GM21717 (cell line): ENCODE results near the gene EYS.

Experiments
- ATAC-seq: cut with Tn5 transposase; IDR thresholded peaks from one replicate; pipeline ENCODE4 v1.9.1; 2021; ENCODE audit warnings: mild to moderate bottlenecking, moderate library complexity; ENCODE audit not compliant: unreplicated experiment

The EYS gene

DNA sequence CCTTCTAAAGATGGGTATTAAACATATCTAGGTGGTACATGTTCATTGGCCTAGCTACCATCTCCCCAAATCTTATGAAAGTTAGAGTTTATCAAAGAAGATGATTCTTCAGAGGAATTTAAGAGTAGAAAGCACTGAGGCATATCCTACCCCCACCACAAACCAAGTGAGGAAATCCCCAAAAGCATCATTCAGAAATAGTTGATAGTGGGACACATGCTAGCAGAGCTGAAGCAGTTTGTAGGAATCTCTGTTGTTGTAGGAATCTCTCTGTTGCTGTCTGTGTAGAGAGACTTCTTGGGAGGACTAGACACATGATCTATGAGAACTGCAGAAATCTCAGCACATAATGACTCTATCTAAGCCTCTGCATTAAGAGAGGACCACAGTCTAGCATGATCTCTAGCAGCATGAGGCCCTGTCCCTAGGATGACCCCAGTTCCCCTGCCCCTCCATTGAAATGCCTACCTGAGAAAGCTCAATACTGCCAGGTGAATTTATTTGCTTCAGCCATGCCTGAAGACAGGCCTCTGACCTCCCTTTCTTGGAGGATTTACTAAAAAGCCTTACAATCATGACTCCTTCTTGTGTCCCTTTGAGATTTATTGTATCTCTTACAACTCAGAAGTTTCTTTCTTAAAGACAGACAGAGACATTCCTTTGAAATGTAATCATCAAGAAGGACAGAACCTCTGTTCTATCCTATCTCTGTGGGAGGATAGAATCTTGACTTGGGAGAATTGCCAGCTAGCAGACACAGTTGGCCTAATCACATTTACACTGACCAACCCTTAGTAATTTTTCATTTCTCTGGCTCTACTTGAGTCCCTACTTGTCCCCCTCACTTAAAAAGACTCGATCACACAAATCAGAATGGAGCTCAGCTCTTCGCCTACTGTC, 1489.1 kb downstream of the EYS start:
- no peak for ATAC-seq

- no peak for ATAC-seq
These were observed 1492.7 kb downstream of the EYS start for GRCh38 chr6:64214373-64214772.

DNA sequence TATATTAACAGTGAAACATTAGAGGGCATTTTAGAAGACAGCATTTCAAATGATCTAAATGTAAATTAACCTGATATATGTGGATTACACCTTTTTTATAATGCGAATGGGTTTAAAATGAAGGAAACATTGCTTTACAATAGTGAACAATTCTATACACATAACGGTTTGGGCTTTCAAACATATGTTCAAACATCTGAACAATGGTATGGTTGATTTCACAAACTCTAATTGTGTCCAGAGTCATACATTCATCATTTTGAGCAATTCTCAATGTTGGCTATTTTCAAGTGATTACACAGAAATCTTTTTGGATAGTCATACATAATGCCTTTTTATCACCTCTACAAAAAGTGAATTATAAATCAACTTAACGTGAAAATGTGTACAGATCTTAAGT, 1493.3 kb downstream of the EYS start:
- no peak for ATAC-seq

GRCh38 chr6:64197246-64197645, 1509.8 kb downstream of the EYS start:
- no peak for ATAC-seq

DNA sequence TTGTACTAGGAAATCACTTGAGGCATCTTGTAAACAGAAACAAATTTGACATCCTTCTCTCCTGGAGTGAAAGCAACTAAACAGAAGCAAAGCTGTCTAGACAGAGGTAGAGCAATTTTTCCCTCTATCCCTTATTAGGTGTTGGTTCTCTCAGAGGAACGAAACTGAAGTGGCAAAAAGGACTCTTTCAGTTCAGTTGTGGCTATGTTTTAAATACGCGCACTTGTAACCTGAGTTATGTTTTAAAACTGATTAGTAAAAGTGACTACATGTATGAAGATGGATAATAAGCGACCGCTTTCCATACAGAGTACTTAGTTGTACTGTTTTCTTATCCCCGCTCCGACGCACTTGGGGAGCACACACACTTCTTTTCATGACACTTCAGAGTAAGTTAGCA, 1520.4 kb downstream of the EYS start:
- no peak for ATAC-seq

- no peak for ATAC-seq
These were observed 1521.4 kb downstream of the EYS start for GRCh38 chr6:64185621-64186020.

GRCh38 chr6:64175296-64175695, 1531.7 kb downstream of the EYS start:
- ATAC-seq, result no peak

DNA sequence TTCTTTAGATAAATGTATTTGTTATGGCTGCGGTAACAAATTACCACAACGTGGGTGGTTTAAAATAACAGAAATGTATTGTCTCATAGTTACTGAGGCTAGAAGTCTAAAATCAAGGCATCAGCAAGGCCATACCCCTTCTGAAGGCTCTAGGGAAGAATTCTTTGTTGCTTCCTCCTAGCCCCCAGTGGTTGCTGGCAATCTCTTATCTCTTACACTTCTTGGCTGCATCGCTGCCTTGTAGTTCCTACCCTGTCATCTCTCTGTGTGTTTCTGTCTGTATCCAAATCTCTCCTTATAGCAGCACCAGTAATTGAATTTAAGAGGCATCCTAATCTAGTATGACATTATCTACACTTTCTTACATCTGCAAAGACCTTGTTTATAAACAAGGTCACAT, 1536.7 kb downstream of the EYS start:
- ATAC-seq, result no peak

DNA sequence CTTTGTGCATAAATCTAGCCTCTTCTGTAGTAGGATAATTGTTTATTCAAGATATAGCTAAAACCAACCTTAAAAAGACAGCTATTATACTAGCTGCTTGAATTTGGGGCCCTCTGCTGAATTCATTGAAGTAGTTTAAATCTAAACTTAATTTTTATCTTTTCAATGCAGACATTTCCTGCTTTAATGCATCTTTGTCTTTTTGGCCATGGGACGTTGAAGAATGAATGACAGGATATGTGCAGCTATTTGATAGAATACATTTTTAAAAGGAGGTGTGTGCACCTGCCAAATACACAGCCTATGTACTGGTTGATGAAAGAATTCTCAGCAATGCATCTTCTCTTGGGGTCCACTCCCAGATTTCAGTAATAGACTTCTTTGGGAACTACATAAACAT, 1546.5 kb downstream of the EYS start:
- no peak for ATAC-seq

GRCh38 chr6:64155063-64155462, 1552.0 kb downstream of the EYS start:
- ATAC-seq, result no peak

DNA sequence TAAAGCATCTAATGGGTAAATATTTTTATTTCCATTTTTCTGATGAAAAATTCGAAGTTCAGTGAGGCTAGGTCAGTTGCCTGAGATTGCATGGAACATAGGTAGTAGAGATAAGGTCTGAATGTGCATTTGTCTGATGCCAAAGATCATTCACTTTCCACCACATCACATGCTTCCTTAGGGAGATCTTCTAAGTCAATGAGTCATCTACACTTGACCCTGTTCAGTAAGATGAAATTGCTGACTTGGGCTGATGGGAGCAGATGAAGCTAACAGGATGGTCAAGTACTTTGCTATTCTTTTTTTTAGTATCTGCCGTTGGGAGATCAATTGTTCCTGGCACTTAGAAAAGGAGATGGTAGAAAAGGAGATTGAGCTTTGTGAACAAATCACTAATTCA, 1560.2 kb downstream of the EYS start:
- ATAC-seq, result no peak

DNA sequence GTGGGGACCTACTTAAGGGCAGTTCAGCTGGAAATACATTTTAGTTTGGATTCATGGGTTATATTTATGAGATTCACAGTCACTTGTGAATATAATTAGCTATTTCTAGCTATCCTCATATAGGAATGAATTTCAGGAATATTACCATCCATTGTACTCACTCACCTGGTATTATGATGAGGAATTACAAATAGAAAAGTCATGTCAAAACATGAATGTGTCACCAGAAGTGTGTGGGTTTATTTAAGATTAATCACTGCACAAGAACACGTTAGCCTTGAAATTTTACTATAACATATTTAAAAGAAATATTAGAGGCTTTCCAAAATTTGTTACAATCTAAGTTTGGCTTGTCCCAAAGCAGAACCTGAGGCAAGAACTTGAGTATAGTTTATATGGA, 1560.9 kb downstream of the EYS start:
- ATAC-seq, result no peak

GRCh38 chr6:64145658-64146057, 1561.4 kb downstream of the EYS start:
- ATAC-seq, result no peak

- ATAC-seq, result no peak
These were observed 1563.9 kb downstream of the EYS start for GRCh38 chr6:64143101-64143500.

- no peak for ATAC-seq
These were observed 1565.3 kb downstream of the EYS start for GRCh38 chr6:64141680-64142079.

GRCh38 chr6:64128301-64129024, 1578.6 kb downstream of the EYS start:
- ATAC-seq, result no peak

DNA sequence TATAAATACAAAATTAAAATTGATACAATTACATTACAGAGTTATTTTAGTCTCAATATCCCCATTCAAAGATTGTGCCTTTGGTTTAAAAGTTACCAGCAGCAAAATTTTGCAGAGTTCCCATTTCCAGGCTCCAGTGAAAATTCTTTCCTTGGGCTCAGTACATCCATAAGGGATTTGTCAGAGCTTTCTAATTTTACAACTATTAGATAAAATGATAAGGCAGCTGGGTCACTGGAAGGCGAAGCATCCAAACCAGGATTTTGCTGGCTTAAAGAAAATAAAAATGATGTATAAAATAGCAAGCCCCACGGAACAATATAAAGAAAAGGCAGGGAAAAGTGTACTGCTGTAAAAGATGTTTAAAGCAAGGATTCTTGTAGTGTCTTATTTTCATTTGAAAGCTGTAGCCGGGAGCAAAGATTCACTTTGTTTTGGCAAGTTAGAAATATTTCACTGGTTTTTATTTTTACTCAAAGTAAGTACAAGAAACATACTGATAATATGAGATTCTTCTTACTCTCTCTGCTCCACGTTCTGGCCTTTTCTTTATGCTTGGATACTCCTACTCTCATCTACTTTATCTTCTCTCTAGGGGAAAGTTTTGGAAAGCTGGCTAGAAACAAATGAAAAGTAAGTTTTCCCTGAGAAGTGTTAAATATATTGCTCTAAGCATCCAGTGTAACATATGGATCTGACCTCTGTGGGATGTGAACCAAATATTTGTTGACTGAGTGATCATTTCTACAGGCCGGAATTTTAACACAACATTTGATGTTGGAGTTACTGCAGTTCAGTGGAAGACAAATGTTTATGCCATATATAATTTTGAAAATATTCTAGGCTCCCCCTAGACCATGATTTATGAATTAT, 1583.0 kb downstream of the EYS start:
- ATAC-seq, result no peak

- ATAC-seq, result no peak
These were observed 1584.2 kb downstream of the EYS start for GRCh38 chr6:64122712-64123375.

DNA sequence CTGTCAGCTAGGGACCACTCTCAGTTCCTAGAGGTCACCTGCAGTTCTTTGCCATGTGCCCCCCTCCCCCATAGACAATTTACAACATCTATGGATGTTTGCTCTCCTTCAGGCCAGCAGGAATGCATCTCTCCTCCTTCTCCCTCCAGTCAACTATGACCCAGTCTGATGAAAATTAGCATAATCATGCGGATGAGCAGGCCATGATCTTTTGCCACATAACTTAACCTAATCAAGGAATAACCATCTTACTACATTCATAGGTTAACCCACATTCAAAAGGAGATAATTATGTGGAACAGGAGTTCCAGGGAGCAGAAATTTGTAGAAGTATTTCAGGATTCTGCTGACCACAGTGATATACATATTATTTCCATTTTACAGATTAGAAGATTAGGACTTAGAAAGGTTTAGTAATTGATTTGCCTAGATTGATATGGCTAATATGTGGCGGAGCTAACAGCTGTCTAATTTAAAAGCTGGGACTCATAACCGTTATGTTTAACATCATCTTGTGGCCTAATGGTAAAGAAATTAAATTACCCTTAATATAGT, 1585.9 kb downstream of the EYS start:
- ATAC-seq, result no peak

DNA sequence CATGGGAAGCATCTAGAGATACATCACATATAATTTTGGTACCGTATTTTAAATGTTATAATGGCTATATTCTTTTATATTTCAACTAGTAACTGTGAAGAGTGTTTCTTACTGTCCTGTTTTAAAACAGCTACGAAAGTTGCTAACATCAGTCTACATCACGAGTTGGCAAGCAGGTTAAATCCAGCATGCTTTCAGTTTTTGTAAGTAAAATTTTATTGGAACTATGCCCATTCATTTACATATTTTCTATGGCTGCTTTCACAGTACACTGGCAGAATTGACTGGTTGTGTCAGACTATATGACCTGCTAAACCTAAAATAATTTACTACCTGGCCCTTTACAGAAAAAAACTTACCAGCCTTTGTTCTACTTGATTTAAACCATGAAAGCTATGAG, 1593.3 kb downstream of the EYS start:
- no peak for ATAC-seq
